GM18861 (cell line): ENCODE measurements around the gene PAPLN.

Experiments used
- ATAC-seq: cut with Tn5 transposase; IDR thresholded peaks from one replicate; pipeline ENCODE4 v1.9.1; 2021; ENCODE audit not compliant: unreplicated experiment

PAPLN gene

GRCh38 chr14:73245480-73246325 lies 8.4 kb downstream of the PAPLN start:
- no peak for ATAC-seq

GRCh38 chr14:73246387-73247150 lies 9.3 kb downstream of the PAPLN start:
- ATAC-seq = no peak

DNA sequence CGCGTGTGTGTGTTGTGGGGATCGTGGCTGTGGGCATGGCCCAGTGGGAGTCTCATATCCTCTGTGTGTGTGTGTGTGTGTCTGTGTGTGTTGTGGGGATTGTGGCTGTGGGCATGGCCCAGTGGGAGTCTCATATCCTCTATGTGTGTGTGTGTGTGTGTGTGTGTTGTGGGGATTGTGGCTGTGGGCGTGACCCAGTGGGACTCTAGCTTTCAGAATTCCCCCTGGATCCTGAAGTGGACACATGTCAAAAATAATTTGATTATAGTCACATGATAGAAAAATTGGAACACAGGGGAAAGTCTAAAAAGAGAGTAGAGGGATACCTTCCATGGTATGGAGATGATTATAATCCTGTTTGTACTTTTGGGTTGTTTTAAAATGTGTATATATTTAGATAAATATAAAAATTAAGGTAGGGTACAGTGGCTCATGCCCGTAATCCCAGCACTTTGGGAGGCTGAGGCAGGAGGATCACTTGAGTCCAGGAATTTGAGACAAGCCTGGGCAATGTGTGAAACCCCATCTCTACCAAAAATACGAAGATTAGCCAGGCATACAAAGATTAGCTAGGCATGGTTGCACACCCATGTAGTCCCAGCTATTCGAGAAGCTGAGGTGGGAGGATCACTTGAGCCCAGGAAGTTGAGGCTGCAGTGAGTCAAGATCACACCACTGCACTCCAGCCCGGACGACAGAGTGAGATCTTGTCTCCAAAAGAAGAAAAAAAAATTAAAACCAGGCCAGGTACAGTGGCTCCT lies 11.0 kb downstream of the PAPLN start:
- ATAC-seq = peak; percentile 35

- ATAC-seq = no peak
These were observed 11.8 kb downstream of the PAPLN start for GRCh38 chr14:73249108-73249507.

DNA sequence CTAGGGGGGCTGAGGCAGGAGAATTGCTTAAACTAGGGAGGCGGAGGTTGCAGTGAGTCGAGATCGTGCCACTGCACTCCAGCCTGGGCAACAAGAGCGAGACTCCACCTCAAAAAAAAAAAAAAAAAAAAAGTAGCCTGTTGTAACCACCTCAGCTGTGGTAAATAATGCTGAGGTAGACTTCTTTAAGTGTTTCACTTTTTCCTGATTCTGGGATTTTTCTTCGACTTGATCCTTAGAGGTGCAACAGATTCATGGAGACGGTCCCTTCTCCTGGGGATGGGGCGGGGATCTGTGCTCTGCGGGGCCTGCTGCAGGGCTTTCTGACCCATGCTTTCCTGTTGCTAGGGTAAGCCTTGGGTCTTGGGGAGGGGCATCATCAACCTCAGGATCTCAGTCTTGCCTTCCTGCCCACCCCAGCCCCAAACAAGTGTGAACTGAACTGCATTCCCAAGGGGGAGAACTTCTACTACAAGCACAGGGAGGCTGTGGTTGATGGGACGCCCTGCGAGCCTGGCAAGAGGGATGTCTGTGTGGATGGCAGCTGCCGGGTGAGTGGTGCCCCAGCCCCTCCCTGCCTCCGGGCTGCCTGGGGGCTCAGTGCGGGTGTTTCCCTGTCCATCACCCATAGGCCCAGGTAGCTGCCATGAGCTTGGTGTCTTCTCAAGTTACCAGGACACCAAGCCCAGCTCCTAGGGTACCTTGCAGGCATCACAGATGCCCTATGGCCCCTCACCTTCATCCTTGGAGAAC lies 12.4 kb downstream of the PAPLN start:
- ATAC-seq = no peak

DNA sequence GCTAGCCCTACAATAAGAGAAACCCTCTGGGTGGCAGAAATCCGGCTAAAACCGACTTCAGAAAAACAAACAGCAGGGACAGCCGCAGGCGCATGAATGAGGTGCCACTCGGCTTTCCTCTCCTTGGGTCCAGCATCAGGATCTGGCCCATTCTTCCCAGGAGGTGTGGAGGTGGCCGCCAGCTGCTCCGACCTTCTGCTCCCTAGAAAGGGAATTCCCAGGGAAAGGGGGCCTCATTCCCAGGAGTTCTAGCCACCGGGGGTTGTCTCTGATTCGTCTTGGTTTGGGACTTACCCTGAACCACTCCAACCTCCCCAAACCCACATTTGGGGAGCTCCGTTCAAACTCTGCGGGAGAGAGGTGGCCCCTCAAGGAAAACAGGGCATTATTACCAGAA lies 13.0 kb downstream of the PAPLN start:
- no peak for ATAC-seq

DNA sequence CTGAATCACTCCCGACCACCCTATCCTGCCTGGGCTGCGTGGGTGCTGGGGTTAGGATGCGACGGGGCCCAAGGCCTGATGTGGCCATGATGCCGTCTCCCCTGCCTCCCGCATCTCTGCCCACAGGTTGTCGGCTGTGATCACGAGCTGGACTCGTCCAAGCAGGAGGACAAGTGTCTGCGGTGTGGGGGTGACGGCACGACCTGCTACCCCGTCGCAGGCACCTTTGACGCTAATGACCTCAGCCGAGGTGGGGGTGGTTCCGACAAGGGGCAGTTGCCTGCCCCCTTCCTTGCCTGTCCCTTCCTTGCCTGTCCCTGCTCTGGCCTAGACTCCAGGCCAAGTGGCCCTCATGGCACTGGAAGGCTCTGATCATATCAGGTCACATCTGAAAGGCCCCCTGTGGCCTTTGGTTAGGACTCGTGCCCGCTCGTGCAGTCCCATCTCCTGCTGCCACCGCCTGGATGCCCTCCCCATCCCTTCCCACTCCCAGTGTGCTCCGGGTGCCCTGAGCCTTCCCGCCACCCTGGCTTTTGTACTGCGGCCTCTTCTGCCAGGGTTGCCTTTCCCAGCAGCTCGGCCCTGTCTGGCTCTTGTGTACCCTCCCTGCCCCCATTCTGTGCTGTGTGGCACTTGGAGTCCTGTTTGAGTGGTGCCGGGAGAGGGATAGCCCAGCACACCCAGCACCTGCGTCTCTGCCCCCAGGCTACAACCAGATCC lies 13.6 kb downstream of the PAPLN start:
- no peak for ATAC-seq

- no peak for ATAC-seq
These were observed 14.4 kb downstream of the PAPLN start for GRCh38 chr14:73251516-73252215.

DNA sequence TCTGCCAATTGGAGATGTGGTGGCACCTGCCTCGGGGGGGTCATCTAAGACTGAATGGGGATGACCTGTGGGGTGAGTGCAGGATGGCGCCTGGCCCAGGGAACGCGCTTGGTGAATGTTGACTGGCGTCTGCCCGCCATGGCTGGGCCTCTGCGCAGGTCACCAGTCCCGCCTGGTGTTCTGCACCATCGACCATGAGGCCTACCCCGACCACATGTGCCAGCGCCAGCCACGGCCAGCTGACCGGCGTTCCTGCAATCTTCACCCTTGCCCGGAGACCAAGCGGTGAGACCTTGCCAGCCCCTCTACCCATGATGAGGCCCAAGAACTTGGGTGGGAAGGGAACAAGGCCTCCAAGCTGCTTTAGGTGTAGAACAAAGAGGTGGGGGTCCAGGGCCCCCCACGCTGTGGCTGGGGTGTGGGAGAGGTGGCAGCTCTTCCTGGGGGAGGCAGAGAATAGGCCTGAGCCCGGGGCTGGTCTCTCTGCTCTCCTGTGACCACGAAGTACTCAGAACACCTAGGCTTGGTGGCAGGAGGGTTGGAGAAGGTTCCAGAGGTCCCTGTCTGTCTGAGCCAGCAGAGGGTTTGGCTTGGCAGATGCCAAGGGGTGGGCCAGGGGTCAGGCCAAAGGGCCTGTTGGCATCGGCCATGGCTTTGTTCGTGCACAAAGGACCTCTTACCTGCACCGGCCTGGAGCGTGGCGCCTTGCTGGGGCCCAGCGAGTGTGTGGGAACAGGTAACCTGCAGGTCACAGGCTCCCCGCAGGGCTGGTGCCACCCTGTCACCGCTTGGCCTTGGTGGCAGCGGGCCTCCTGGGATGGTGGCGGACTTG lies 15.4 kb downstream of the PAPLN start:
- ATAC-seq = no peak

DNA sequence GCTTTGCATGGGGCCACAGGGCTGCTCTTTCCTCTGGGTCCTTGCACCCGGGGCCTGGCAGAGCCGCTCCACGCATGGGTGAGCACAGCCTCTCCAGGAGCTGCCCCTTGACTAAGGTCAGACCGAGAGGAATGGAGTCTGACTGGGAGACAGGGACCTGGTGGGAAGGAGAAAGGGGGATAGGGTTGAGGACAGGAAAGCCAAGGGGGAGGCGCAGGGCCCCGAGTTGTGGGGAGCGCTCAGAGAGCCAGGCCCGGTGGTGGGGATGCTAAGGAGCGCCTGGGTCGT lies 16.0 kb downstream of the PAPLN start:
- ATAC-seq = no peak

DNA sequence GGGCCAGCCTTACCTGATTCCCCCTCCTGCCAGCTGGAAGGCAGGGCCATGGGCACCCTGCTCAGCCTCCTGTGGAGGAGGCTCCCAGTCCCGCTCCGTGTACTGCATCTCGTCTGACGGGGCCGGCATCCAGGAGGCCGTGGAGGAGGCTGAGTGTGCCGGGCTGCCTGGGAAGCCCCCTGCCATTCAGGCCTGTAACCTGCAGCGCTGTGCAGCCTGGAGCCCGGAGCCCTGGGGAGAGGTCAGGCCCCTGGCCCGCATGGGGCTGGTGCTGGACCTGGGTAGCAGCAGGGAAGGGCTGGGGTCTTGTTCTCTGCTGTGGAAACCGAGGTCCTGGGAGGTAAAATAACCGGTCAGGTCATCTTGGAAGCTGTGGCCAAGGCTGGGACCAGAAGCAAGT lies 16.4 kb downstream of the PAPLN start:
- no peak for ATAC-seq

GRCh38 chr14:73254247-73255004 lies 17.1 kb downstream of the PAPLN start:
- ATAC-seq = no peak

- no peak for ATAC-seq
These were observed 17.7 kb downstream of the PAPLN start for GRCh38 chr14:73255005-73255400.

DNA sequence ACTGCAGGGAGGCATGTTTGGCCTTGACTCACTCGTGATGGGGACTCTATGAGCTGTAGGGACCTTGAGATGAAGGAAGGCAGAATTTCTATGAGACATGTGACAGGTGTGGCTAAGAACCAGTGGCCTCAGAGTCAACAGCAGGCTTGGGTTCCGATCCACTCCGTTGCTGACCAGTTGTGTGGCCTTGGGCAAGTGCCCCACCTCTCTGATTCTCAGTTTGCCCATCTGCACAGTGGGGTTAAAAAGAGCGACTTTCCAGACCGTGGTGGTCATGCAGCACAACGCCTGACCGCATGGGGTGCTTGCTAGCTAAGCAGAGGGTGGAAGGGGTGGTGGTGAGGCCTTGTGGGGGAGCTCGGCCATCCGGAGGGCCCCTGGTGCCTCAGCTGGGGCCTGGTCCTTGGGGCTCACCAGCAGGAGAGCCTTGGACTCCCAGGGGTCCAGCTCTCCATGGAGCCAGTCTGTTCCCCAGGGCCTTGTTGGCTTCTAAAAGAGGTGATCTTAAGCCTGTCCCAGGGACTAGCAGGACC lies 18.5 kb downstream of the PAPLN start:
- ATAC-seq = no peak

- ATAC-seq = no peak
These were observed 20.8 kb downstream of the PAPLN start for GRCh38 chr14:73258076-73258475.

GRCh38 chr14:73258845-73259611 lies 21.7 kb downstream of the PAPLN start:
- no peak for ATAC-seq

GRCh38 chr14:73259837-73260236 lies 22.5 kb downstream of the PAPLN start:
- ATAC-seq = no peak
